H4 (cell line): Measurements from ENCODE around the gene FAM53B. TPM values are rescaled to one million over a fixed set of nuclear protein-coding genes. Genes with fewer than 3 reads are reported as not detected.

Source experiments
- DNase-seq: peaks from one replicate; pipeline ENCODE4 v3.0.0-alpha.2; 2015; ENCODE audit warnings: low spot score
- total RNA-seq: library from RNA; depleted of rRNA; stranded (reverse); fragments of >200 nt; shearing (Covaris generic); gene quantifications from 2 replicates; pipeline ENCODE4 v1.2.3, GENCODE V29; 2014

FAM53B gene
- total RNA-seq, 1 experiment from 2014 or later: 7.4 TPM

GRCh38 chr10:124709861-124710260 lies 34.3 kb downstream of the FAM53B start:
- no peak for DNase-seq

- no peak for DNase-seq
Observed at GRCh38 chr10:124708922-124709520, 35.2 kb downstream of the FAM53B start.

- no peak for DNase-seq
Observed at GRCh38 chr10:124708246-124708779, 35.9 kb downstream of the FAM53B start.

- DNase-seq: no peak
Observed at GRCh38 chr10:124707551-124707950, 36.6 kb downstream of the FAM53B start.

- no peak for DNase-seq
Observed at GRCh38 chr10:124707144-124707467, 37.1 kb downstream of the FAM53B start.

GRCh38 chr10:124706462-124707143 lies 37.6 kb downstream of the FAM53B start:
- no peak for DNase-seq

GRCh38 chr10:124705817-124706461 lies 38.2 kb downstream of the FAM53B start:
- DNase-seq: no peak

- no peak for DNase-seq
Observed at GRCh38 chr10:124705381-124705740, 38.8 kb downstream of the FAM53B start.

- DNase-seq: no peak
Observed at GRCh38 chr10:124704428-124705380, 39.5 kb downstream of the FAM53B start.

- no peak for DNase-seq
Observed at GRCh38 chr10:124703778-124704427, 40.3 kb downstream of the FAM53B start.

- DNase-seq: no peak
Observed at GRCh38 chr10:124703372-124703771, 40.8 kb downstream of the FAM53B start.

GRCh38 chr10:124701881-124702656 lies 42.1 kb downstream of the FAM53B start:
- no peak for DNase-seq

- no peak for DNase-seq
Observed at GRCh38 chr10:124701435-124701834, 42.7 kb downstream of the FAM53B start.

- DNase-seq: no peak
Observed at GRCh38 chr10:124701038-124701365, 43.2 kb downstream of the FAM53B start.

GRCh38 chr10:124700293-124701037 lies 43.7 kb downstream of the FAM53B start:
- DNase-seq: no peak

- DNase-seq: no peak
Observed at GRCh38 chr10:124699471-124700292, 44.5 kb downstream of the FAM53B start.

GRCh38 chr10:124698545-124699469 lies 45.4 kb downstream of the FAM53B start:
- no peak for DNase-seq
